ES-I3 (cell line): ENCODE measurements around the gene SNX9.
"Not testable (repeated sequence)": the region's sequence is repeated elsewhere in the genome, so short reads cannot be mapped to it uniquely, and the experiment has no call there.

Source experiments
- H3K36me3 ChIP-seq: 2 replicates; pipeline ENCODE4 v1.6.1; 2013; ENCODE audit warnings: mild to moderate bottlenecking, low read length, control low read depth, moderate library complexity; ENCODE audit not compliant: insufficient read depth
- H3K4me1 ChIP-seq: 2 replicates; pipeline ENCODE4 v1.6.1; 2013; ENCODE audit warnings: mild to moderate bottlenecking, control low read depth, low read length; ENCODE audit not compliant: insufficient read depth
- H3K9ac ChIP-seq: 2 replicates; pipeline ENCODE4 v1.6.1; 2013; ENCODE audit warnings: low read depth, mild to moderate bottlenecking, low read length, moderate library complexity
- H3K9me3 ChIP-seq: 2 replicates; pipeline ENCODE4 v1.6.1; 2013; ENCODE audit warnings: mild to moderate bottlenecking, low read length, moderate library complexity; ENCODE audit not compliant: control insufficient read depth, insufficient read depth

Gene SNX9

GRCh38 chr6:157831424-157832249, 8.6 kb downstream of the SNX9 start:
- H3K9me3 ChIP-seq = no peaks in the 10 kb centered on the region
- peaks cover 44% of the 10 kb centered on the region for H3K4me1 ChIP-seq
- no peak overlapping the region; the same call in 1 of the 2 replicates for H3K9ac ChIP-seq
- H3K36me3 ChIP-seq = no peaks in the 10 kb centered on the region

GRCh38 chr6:157832250-157832967, 9.4 kb downstream of the SNX9 start:
- Histone ChIP-seq H3K36me3 (no peaks in the 10 kb centered on the region), H3K4me1 (peaks cover 44% of the 10 kb centered on the region), H3K9ac (no peak overlapping the region), H3K9me3 (no peaks in the 10 kb centered on the region)

- Histone ChIP-seq H3K36me3 (no peaks in the 10 kb centered on the region), H3K4me1 (peaks cover 56% of the 10 kb centered on the region), H3K9ac (no peak overlapping the region), H3K9me3 (no peaks in the 10 kb centered on the region)
Measured at GRCh38 chr6:157834549-157834948, 11.5 kb downstream of the SNX9 start.

- no peaks in the 10 kb centered on the region for H3K36me3 ChIP-seq
- H3K9ac ChIP-seq = no peak overlapping the region
- H3K9me3 ChIP-seq = no peaks in the 10 kb centered on the region
- H3K4me1 ChIP-seq = peaks cover 32% of the 10 kb centered on the region
Measured at GRCh38 chr6:157838718-157839430, 15.8 kb downstream of the SNX9 start.

- Histone ChIP-seq H3K9ac (no peak overlapping the region), H3K36me3 (no peaks in the 10 kb centered on the region), H3K9me3 (no peaks in the 10 kb centered on the region), H3K4me1 (peaks cover 29% of the 10 kb centered on the region)
Measured at GRCh38 chr6:157839606-157840005, 16.6 kb downstream of the SNX9 start.

GRCh38 chr6:157840261-157840660, 17.2 kb downstream of the SNX9 start:
- no peaks in the 10 kb centered on the region for H3K36me3 ChIP-seq
- H3K9ac ChIP-seq = no peak overlapping the region
- H3K9me3 ChIP-seq = no peaks in the 10 kb centered on the region
- H3K4me1 ChIP-seq = peaks cover 29% of the 10 kb centered on the region

GRCh38 chr6:157840776-157841175, 17.7 kb downstream of the SNX9 start:
- Histone ChIP-seq H3K36me3 (no peaks in the 10 kb centered on the region), H3K9ac (no peak overlapping the region), H3K4me1 (peaks cover 29% of the 10 kb centered on the region), H3K9me3 (no peaks in the 10 kb centered on the region)

GRCh38 chr6:157841211-157841840, 18.3 kb downstream of the SNX9 start:
- Histone ChIP-seq H3K36me3 (no peaks in the 10 kb centered on the region), H3K9me3 (no peaks in the 10 kb centered on the region), H3K9ac (no peak overlapping the region), H3K4me1 (peaks cover 29% of the 10 kb centered on the region)

GRCh38 chr6:157842212-157842611, 19.2 kb downstream of the SNX9 start:
- no peaks in the 10 kb centered on the region for H3K36me3 ChIP-seq
- peaks cover 29% of the 10 kb centered on the region for H3K4me1 ChIP-seq

GRCh38 chr6:157844196-157844595, 21.1 kb downstream of the SNX9 start:
- H3K36me3 ChIP-seq, H3K9me3 ChIP-seq, H3K9ac ChIP-seq: not testable (repeated sequence)
- H3K4me1 ChIP-seq = peaks cover 33% of the 10 kb centered on the region

More at GRCh38 chr6:157842212-157842611, 19.2 kb downstream of the SNX9 start:
- H3K9me3 ChIP-seq = no peaks in the 10 kb centered on the region
- H3K9ac ChIP-seq = no peak overlapping the region

- Histone ChIP-seq H3K9ac (no peak overlapping the region), H3K9me3 (no peaks in the 10 kb centered on the region), H3K4me1 (peaks cover 30% of the 10 kb centered on the region), H3K36me3 (no peaks in the 10 kb centered on the region)
Measured at GRCh38 chr6:157845493-157846259, 22.6 kb downstream of the SNX9 start.

- H3K36me3 ChIP-seq = no peaks in the 10 kb centered on the region
- H3K4me1 ChIP-seq = peaks cover 20% of the 10 kb centered on the region
- no peak overlapping the region for H3K9ac ChIP-seq
- H3K9me3 ChIP-seq = no peaks in the 10 kb centered on the region
Measured at GRCh38 chr6:157847846-157848245, 24.8 kb downstream of the SNX9 start.

- Histone ChIP-seq H3K4me1 (peaks cover 20% of the 10 kb centered on the region), H3K9me3 (no peaks in the 10 kb centered on the region)
Measured at GRCh38 chr6:157848693-157849092, 25.6 kb downstream of the SNX9 start.

More at GRCh38 chr6:157848693-157849092, 25.6 kb downstream of the SNX9 start:
- Histone ChIP-seq H3K36me3 (no peaks in the 10 kb centered on the region), H3K9ac (no peak overlapping the region)
